ENCODE measurements around the gene LEKR1.
"Not testable (repeated sequence)": the region's sequence is repeated elsewhere in the genome, so short reads cannot be mapped to it uniquely, and the experiment has no call there.

LEKR1 gene

GRCh38 chr3:156820692-156821080 lies 5.5 kb upstream of the LEKR1 start:
- no peak overlapping the region for H3K4me3 ChIP-seq (ENCODE audit: control insufficient read depth, low read depth, low read length)
- TF ChIP-seq CTCF (IDR thresholded peaks at IDR 0.05; ENCODE audit: control insufficient read depth, insufficient read depth, low read depth, low read length, missing control alignments) = no peak

GRCh38 chr3:156822626-156823260 lies 3.4 kb upstream of the LEKR1 start:
- DNase-seq (ENCODE audit: low read depth); H3K4me3 ChIP-seq (ENCODE audit: control insufficient read depth, low read depth, low read length): not testable (repeated sequence)

More at GRCh38 chr3:156820692-156821080, 5.5 kb upstream of the LEKR1 start:
- no peak for DNase-seq (ENCODE audit: low read depth)

- no peak for TF ChIP-seq CTCF (IDR thresholded peaks at IDR 0.05; ENCODE audit: control insufficient read depth, insufficient read depth, low read depth, low read length, missing control alignments)
- H3K4me3 ChIP-seq (ENCODE audit: control insufficient read depth, low read depth, low read length) = peak overlapping the region; percentile 56
- DNase-seq (ENCODE audit: low read depth) = no peak
These were observed 384 bp upstream of the LEKR1 start for GRCh38 chr3:156825795-156826143.

- TF ChIP-seq CTCF (IDR thresholded peaks at IDR 0.05; ENCODE audit: control insufficient read depth, insufficient read depth, low read depth, low read length, missing control alignments) = no peak
- DNase-seq (ENCODE audit: low read depth) = no peak
- peak overlapping the region; percentile 56 for H3K4me3 ChIP-seq (ENCODE audit: control insufficient read depth, low read depth, low read length)
These were observed 1.0 kb downstream of the LEKR1 start for GRCh38 chr3:156826896-156827882.

DNA sequence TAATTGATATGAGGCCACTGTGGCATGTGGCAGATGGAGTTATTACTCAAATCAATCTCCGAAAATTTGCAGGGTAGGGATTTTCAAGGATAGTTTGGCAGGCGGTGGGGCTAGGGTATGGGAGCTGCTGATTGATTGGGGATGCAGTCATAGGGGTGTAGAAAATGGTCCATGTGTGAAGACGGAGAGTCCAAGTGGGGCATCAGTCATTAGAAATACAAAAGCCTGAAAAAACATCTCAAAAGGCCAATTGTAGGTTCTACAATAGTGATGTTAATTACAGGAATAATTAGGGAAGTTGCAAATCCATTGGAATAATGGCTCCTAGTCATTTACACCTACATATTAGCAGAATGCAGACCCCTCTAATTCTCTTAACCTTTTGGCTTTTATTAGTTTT lies 4.9 kb downstream of the LEKR1 start:
- H3K4me3 ChIP-seq (ENCODE audit: control insufficient read depth, low read depth, low read length) = no peak overlapping the region
- DNase-seq (ENCODE audit: low read depth) = no peak
- no peak for TF ChIP-seq CTCF (IDR thresholded peaks at IDR 0.05; ENCODE audit: control insufficient read depth, insufficient read depth, low read depth, low read length, missing control alignments)

GRCh38 chr3:156834435-156834834 lies 8.3 kb downstream of the LEKR1 start:
- H3K4me3 ChIP-seq (ENCODE audit: control insufficient read depth, low read depth, low read length) = no peak overlapping the region
- no peak for DNase-seq (ENCODE audit: low read depth)
- TF ChIP-seq CTCF (IDR thresholded peaks at IDR 0.05; ENCODE audit: control insufficient read depth, insufficient read depth, low read depth, low read length, missing control alignments) = no peak

- DNase-seq (ENCODE audit: low read depth) = no peak
- no peak overlapping the region for H3K4me3 ChIP-seq (ENCODE audit: control insufficient read depth, low read depth, low read length)
- TF ChIP-seq CTCF (IDR thresholded peaks at IDR 0.05; ENCODE audit: control insufficient read depth, insufficient read depth, low read depth, low read length, missing control alignments) = no peak
These were observed 8.9 kb downstream of the LEKR1 start for GRCh38 chr3:156834962-156835535.

Measured in AG09309 (cell line).